22Rv1 (cell line): ENCODE measurements around the gene TGM6.

ENCODE experiments used
- H3K27ac ChIP-seq: fragments of 450-650 bp; 2 replicates; pipeline ENCODE4 v1.5.1; 2017
- CTCF ChIP-seq: fragments of 450-650 bp; IDR thresholded peaks from 2 replicates; pipeline ENCODE4 v1.5.1; 2017; ENCODE audit warnings: mild to moderate bottlenecking
- ZFX ChIP-seq: fragments of 450-650 bp; IDR thresholded peaks from 2 replicates; pipeline ENCODE4 v1.6.1; 2017; ENCODE audit warnings: antibody characterized with exemption, borderline replicate concordance

TGM6 gene

GRCh38 chr20:2337142-2337541 lies 43.6 kb upstream of the TGM6 start:
- peak overlapping the region; percentile 39 for H3K27ac ChIP-seq
- TF ChIP-seq ZFX (no peak), CTCF (no peak)

GRCh38 chr20:2338411-2339066 lies 42.2 kb upstream of the TGM6 start:
- no peak for TF ChIP-seq CTCF
- TF ChIP-seq ZFX, result no peak
- H3K27ac ChIP-seq, result no peak overlapping the region

- no peak overlapping the region for H3K27ac ChIP-seq
- TF ChIP-seq CTCF, result 0 out of 2 replicates have a peak, but pooled peaks have one; percentile 10
- TF ChIP-seq ZFX, result no peak
These were observed 40.6 kb upstream of the TGM6 start for GRCh38 chr20:2340136-2340535.

- TF ChIP-seq CTCF (no peak), ZFX (no peak)
- H3K27ac ChIP-seq, result no peak overlapping the region
These were observed 39.9 kb upstream of the TGM6 start for GRCh38 chr20:2340823-2341222.

GRCh38 chr20:2341336-2341735 lies 39.4 kb upstream of the TGM6 start:
- TF ChIP-seq ZFX (no peak), CTCF (no peak)
- no peak overlapping the region for H3K27ac ChIP-seq

- H3K27ac ChIP-seq, result no peak overlapping the region
- TF ChIP-seq CTCF (no peak), ZFX (no peak)
These were observed 38.5 kb upstream of the TGM6 start for GRCh38 chr20:2342243-2342642.

GRCh38 chr20:2346188-2346587 lies 34.5 kb upstream of the TGM6 start:
- H3K27ac ChIP-seq, result no peak overlapping the region
- TF ChIP-seq ZFX (no peak), CTCF (no peak)
